GM23248 (cell line): ENCODE data around the gene MT1A.

ENCODE experiments used
- EZH2 ChIP-seq: fragments of 200-600 bp; sonication (generic); IDR thresholded peaks from 2 replicates; pipeline ENCODE4 v1.6.1; 2018; ENCODE audit warnings: antibody characterized with exemption, mild to moderate bottlenecking; ENCODE audit not compliant: insufficient read depth, poor library complexity, severe bottlenecking
- EZH2phosphoT487 ChIP-seq: fragments of 200-600 bp; sonication (generic); IDR thresholded peaks from 2 replicates; pipeline ENCODE4 v1.6.1; 2018; ENCODE audit warnings: antibody characterized with exemption, moderate library complexity, mild to moderate bottlenecking, low read depth; ENCODE audit not compliant: insufficient read depth

- TF ChIP-seq EZH2 (no peak), EZH2phosphoT487 (no peak)
These were observed 44.7 kb upstream of the MT1A start for GRCh38 chr16:56593573-56594291.
